DMS53 treated with DMSO at 0.1 percent for 48 hours (cell line): Measurements from ENCODE around the gene ABLIM2.
"Not testable (repeated sequence)": the region's sequence is repeated elsewhere in the genome, so short reads cannot be mapped to it uniquely, and the experiment has no call there.

Experiments
- DNase-seq: peaks from one replicate; lab custom pipeline; 2025; ENCODE audit not compliant: unreplicated experiment; lab: John Stamatoyannopoulos, UW

The ABLIM2 gene

GRCh38 chr4:8142556-8142955 lies 16.1 kb downstream of the ABLIM2 start:
- DNase-seq: no peak

GRCh38 chr4:8141935-8142334 lies 16.7 kb downstream of the ABLIM2 start:
- DNase-seq: no peak

DNA sequence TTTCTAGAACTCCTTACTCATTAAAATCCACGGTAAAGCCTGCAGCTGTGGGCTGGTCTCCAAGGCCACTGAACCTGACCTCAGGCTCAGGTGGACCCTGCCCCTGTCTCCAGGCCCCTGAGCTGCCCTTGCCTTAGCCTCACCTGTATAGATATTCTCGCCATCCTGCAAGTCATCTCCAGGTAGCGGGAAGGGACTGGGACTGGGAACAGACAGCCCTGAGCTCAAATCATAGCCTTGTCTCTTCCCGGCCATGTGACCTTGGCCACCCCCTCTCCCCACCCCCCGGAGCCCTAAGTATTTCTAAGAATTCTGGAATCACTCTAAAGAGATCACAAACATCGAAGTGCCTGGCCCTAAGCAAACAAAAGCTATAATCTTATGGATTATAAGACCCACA lies 17.7 kb downstream of the ABLIM2 start:
- DNase-seq: no peak

GRCh38 chr4:8139726-8140125 lies 18.9 kb downstream of the ABLIM2 start:
- DNase-seq: not testable (repeated sequence)

- DNase-seq: no peak
Observed at GRCh38 chr4:8136972-8137710, 21.5 kb downstream of the ABLIM2 start.

DNA sequence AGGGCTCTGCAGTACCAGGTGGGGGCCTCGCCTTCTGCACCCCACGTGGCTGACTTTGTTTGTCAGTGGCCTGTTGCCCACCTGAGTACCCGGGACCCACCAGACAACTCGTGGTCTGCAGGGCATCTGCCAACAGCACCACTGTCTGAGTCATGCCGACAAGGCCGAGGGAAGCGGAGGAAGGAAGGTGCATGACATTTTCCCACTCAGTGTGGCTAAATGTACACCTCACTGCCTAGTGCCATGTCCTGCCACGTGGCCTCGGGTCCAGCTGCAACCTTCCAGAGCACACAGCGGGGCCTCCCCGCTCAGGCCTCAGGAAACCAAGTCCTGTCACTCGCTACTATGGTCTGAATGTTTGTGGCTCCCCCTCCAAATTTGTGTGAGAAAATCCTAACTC lies 22.1 kb downstream of the ABLIM2 start:
- no peak for DNase-seq

- no peak for DNase-seq
Observed at GRCh38 chr4:8135666-8136065, 22.9 kb downstream of the ABLIM2 start.

- DNase-seq: no peak
Observed at GRCh38 chr4:8133897-8134563, 24.6 kb downstream of the ABLIM2 start.

- DNase-seq: no peak
Observed at GRCh38 chr4:8132947-8133705, 25.5 kb downstream of the ABLIM2 start.

GRCh38 chr4:8132400-8132799 lies 26.2 kb downstream of the ABLIM2 start:
- DNase-seq: no peak

DNA sequence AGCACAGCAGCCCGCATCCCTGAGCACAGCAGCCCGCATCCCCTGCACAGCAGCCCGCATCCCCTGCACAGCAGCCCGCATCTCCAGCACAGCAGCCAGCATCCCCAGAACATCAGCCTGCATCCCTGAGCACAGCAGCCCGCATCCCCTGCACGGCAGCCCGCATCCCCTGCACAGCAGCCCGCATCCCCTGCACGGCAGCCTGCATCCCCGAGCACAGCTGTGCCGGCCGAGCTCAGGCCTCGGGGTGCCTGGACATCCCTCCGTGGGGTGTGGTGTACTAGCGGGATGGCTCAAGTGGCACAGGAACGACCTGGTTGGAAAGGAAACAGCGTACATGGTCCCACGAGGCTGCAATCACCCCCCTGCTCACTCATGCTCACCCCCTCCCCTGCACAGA lies 26.8 kb downstream of the ABLIM2 start:
- no peak for DNase-seq

GRCh38 chr4:8131210-8131609 lies 27.4 kb downstream of the ABLIM2 start:
- DNase-seq: no peak

- DNase-seq: no peak
Observed at GRCh38 chr4:8130346-8131066, 28.1 kb downstream of the ABLIM2 start.

- DNase-seq: no peak
Observed at GRCh38 chr4:8129785-8130184, 28.8 kb downstream of the ABLIM2 start.

DNA sequence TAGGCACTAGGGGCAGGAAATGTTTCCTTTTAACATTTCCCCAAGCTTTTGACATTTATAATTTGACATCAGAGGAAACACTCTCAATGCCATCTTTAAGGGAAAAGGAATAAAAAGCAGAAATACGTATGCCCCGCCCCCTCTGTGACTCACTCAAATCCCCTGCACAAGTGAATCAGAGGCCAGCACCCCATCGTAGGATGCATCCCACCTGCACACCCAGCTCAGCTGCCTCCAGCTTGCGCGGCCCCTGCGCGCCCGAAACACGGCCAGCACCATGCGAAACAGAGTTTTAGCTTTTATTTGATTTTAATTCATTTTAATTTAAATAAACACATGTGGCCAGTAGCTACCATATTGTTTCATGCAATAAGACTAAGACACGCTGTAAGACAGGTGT lies 29.5 kb downstream of the ABLIM2 start:
- DNase-seq: no peak

GRCh38 chr4:8128100-8128856 lies 30.3 kb downstream of the ABLIM2 start:
- DNase-seq: no peak

DNA sequence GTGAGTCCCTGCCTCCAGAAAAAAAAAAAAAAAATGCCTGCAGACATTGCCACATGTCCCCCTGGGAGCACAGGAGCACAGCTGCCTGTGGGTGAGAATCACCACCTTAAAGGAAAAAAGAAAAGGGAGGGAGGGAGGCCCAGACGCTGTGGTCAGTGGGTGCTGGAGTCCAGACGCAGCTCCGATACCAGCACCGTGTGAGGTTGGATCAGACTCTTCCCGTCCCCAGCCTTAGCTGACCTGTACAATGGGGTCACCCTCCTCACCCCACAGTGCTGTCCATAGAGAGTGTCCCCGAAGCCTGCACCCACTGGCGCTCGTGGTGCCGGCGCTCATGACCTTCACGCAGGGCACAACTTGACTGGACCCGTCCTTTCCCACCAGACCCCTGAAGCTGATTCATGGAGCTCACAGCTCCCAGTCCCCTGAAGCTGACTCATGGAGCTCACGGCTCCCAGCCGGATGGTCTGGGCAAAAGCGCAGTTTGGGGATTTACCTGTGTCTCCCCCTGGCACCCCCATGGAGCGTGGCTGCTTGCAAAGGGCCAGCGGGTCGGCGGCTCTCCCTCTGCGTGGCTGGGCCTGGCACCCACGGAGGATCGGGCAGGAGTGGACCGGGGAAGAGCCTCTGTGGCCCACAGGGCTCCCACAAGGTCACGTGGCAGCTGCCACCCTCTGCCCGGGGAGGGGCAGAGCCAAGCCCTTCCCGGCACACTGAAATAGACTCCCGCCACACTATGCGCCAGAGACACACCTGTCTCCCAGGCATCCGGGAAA lies 31.4 kb downstream of the ABLIM2 start:
- DNase-seq: no peak

DNA sequence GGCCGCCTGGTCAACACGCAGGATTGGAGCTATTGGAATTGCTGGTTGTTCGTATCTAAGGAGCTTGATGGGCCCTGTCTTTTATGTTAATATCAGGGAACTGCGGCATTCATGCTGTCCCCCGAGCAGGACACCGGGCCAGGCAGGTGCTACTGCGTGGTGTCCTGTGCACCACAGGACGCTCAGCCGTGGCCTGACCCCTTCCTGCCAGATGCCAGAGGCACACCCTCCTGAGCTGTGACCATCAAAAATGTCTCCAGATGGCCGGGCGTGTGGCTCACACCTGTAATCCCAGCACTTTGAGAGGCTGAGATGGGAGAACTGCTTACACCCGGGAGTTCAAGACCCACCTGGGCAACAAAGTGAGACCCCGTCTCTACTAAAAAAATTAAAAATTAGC lies 32.1 kb downstream of the ABLIM2 start:
- no peak for DNase-seq

GRCh38 chr4:8125526-8126056 lies 33.0 kb downstream of the ABLIM2 start:
- DNase-seq: no peak

- no peak for DNase-seq
Observed at GRCh38 chr4:8123870-8124269, 34.7 kb downstream of the ABLIM2 start.
